Right renal cortex interstitium (tissue), 3 donors: ENCODE data around the gene GALR1. TPM values are rescaled to one million over a fixed set of nuclear protein-coding genes. Genes with fewer than 3 reads are reported as not detected.
"Not testable (repeated sequence)": the region's sequence is repeated elsewhere in the genome, so short reads cannot be mapped to it uniquely, and the experiment has no call there.

Source experiments
- DNase-seq, 3 donors: peaks; one replicate each; pipeline ENCODE4 v3.0.0-alpha.2; 2013; ENCODE audit warnings: low read depth in 3 of 3, low spot score in 2 of 3
- polyA plus RNA-seq, 3 donors: library from polyadenylated mRNA; unstranded; fragments of 120-200 nt; gene quantifications; one replicate each; pipeline ENCODE4 v1.2.1, GENCODE V29; 2013; ENCODE audit not compliant: insufficient read length in 3 of 3

Gene GALR1
- under 1 TPM; 0.06 to 0.07 (median 0.06) TPM for polyA plus RNA-seq

- no peak for DNase-seq
These were observed at the start of gene GALR1 for GRCh38 chr18:77249569-77250500. Gene GALR1 (plus strand): TSS chr18:77249848. CDS start chr18:77250549, 701 bp downstream.

DNA sequence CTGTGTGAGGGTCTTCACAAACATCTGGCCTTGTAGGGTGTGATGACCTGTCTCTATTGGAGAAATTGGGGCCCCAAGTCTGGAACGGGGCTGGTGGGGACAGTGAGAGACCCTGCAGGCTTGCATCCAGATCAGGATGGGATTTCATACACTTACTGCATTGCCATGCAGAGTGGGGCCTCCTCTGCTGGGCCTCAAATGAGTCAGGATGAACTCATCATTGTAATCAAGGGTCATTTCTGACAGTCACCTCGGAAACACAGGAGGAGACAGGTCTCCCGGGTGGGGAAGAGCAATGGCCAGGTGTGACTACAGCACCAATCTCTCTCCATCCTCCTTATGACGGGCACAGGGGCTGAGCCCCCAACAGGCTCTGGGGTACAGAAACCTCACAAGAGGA lies 48.1 kb upstream of the GALR1 start:
- no peak for DNase-seq

DNA sequence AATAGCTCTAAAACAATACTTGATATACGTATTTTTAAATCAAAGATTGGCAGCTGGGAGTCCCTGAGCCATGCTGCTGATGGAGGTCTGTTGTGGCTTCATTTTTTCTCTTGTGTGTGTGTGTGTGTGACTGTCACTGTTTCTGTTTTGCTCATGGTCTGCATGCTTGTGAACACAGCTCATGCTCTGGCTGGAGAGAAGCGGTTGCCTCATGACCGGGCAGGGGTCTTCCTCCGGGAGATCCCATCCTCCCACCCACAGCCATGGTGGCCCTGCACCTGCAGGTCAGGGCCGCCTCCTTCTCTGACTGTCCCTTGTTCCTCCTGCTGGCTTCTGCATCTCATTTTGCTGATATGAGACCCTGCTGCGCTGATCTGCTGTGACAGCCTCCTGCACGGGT lies 47.3 kb upstream of the GALR1 start:
- no peak for DNase-seq

- DNase-seq = no peak
These were observed 46.6 kb upstream of the GALR1 start for GRCh38 chr18:77203071-77203470.

- no peak for DNase-seq
These were observed 45.8 kb upstream of the GALR1 start for GRCh38 chr18:77203851-77204250.

- no peak for DNase-seq
These were observed 43.9 kb upstream of the GALR1 start for GRCh38 chr18:77205769-77206168.

- DNase-seq = no peak
These were observed 42.8 kb upstream of the GALR1 start for GRCh38 chr18:77206676-77207374.

GRCh38 chr18:77207540-77207939 lies 42.1 kb upstream of the GALR1 start:
- no peak for DNase-seq

DNA sequence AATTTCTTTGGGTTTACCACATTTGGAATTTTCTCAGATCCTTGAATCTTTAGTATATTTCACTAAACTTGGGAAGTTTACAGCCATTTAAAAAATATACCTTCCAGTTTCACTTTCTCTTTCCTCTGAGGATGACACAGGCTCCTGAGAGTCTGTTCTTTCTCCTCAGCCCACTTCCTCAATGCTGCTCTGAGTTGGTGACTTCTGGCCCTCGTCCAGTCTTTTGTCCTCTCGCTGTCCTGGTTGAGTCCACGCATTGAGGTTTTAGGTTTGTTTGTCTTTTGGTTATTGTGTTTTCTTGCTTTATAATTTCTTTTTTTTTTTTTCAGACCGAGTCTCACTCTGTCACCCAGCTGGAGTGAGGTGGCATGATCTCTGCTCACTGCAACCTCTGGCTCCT lies 40.7 kb upstream of the GALR1 start:
- no peak for DNase-seq

DNA sequence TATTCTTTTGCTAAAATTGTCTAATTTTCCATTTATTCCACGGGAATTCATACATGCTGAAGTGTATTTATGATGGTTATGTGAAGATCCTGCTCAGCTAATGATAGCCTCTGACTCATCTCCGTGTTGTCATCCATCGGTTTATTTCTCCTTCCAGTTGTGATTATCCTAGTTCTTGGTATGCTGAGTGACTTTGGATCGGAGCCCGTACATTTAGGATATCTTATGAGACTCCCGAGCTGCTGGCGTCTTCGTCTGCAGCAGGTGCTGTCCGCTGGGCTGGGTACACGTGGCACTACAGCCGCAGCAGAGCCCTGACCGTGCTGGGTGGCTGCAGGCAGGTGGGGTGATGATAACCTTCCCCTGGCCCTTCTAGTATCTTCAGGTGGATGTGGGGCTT lies 40.1 kb upstream of the GALR1 start:
- no peak for DNase-seq

DNA sequence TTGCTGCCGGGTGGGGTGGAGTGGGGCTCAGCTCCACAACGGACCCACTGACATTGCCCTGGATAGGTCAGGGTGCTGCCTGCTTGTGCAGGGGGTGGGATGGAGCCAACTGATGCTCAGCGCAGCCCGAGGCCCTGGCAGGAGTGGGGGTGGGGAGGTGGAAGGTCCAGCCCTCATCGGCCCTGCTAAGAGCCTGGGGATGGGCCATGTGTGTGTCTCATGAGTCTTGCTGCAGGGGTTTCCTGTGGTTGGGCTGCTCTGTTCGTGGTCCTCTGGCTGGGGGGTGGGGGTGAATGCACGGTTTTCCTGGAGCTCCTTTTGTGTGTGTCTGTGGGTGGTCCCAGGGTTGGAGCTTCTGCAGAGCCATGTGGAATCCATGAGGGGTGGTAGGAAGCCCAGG lies 39.4 kb upstream of the GALR1 start:
- no peak for DNase-seq

DNA sequence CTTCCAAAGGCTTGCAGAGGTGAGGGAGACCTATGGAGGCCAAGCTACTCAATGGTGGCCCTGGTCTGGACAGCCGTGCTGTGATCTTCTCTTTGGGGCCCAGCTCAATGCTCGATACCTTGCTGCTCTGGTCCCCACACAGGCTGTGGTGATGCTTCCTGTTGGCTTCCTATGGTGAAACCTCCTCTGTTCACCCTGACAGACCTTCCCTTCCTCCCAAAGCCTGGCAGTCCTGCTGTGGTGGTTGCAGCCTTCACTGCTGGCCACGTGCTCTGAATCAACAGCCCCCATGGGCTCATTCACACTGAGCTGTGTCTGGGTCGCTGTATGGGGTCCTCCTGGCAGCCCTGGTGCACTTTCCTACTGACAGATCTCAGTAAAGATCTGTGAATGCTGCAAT lies 31.0 kb upstream of the GALR1 start:
- no peak for DNase-seq

GRCh38 chr18:77220726-77221125 lies 28.9 kb upstream of the GALR1 start:
- DNase-seq = no peak

DNA sequence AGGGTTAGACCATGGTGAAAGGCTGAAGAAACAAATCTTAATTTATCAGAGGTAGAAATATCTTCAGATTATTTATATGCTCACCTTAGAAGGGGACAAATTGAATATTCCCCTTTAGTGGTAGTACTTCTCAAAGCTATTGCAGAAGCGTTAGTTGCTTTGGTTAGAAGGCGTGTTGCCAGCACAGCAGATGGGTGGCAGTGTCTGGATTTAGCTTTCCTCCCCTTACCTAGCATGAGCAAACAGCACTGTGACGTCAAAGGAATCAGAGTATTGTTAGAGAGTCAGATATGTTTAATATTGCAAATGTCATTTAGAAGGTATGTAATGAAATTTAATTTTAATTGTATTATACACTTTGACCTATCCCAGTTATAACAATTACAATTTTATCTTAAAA lies 27.2 kb upstream of the GALR1 start:
- DNase-seq = no peak

DNA sequence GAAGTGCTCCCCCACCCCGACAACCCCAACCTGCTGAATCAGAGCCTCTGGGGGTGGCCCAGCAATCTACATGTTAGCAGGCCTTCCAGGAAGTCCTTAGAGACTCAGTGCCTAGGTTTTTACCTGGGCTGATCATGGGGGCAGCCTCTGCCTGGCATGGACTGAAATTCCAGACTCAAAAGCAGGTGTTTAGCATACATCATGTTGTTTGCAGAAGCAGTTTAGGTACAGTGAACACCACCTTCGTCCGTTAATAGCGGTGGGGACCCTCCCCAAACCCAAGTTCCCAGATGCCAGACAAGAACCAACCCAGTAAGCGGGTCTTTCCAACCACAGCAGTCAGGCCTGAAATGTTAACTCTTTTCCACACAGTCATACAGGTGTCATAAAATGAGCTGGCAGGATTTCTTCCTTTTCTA lies 26.4 kb upstream of the GALR1 start:
- DNase-seq = no peak

DNA sequence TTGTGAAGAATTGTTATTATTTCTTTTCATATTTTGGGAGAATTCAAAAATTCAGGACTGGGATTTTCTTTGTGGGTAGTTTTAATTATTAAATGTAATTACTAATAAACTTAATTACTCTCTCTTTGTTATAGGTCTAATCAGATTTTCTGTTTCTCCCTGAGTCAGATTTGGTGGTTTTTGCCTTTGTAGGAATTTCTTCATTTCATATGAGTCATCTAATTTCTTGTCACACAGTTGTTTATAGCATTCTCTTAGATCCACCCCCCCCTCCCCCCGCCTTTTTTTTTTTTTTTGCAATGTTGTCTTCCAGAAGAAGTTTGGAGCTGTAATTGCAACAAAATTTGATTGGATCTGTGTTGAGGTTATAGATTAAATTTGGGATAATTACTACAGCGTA lies 26.0 kb upstream of the GALR1 start:
- no peak for DNase-seq

- DNase-seq = no peak
These were observed 19.0 kb upstream of the GALR1 start for GRCh38 chr18:77230645-77231044.

- DNase-seq = no peak
These were observed 14.9 kb upstream of the GALR1 start for GRCh38 chr18:77234504-77235365.

DNA sequence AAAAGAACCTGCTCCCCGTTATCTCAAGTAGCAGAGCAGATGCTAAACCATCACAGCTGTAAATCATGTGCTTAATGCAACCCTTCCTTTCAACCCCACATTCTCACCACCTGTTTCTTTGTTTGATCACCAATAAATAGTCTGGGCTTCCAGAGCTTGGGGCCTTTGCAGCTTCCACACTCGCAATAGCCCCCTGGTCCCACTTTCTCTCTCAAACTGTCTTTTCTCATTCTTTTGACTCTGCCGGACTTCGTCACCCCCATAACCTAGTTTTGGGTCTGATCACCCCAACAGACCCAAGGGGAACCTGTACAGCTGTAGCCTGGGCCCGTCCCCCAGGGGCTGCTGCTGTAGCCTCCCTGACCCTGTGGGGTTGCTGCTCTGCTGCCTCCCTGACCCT lies 10.4 kb upstream of the GALR1 start:
- not testable (repeated sequence) for DNase-seq

DNA sequence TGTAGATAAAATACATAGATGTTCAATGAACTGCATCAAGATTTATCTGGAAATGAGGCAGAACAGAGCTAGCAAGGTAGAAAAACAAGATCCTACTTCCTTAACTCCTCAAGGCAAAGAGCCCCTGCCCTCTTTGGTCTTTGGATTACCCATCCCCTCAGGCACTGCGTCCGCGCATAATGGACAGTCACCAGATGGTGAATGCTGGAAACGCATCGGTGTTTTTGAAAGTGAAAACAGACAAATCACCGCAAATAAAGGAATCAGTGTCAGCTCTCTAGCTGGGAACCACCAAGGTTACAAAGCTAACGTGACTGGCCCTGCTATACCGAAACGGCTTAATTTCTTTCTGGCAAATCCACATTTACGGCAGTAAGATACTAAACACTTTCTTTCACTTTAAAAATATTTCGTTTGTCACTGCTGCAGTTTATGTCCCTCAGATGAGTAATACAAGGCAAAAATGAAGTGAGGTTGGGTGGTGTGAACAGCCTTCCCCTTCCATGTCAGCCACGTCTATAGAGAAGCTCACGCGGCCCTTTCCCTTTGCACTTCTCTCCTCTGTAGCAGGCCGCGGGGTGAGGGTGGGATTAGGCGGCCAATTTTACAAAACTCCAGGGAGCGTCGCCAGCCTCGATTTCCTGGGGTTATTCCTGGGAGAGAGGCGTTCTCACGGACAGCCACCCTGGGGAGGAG lies 627 bp upstream of the GALR1 start:
- no peak for DNase-seq
